SU-DHL-6 (cell line): ENCODE data around the gene CCDC136.

ENCODE experiments used
- H2AFZ ChIP-seq: fragments of 200-600 bp; sonication (generic); 2 replicates; pipeline ENCODE4 v1.6.1; 2014; ENCODE audit warnings: low read depth, mild to moderate bottlenecking, moderate library complexity, mixed read lengths, antibody characterized with exemption, low read length; ENCODE audit not compliant: severe bottlenecking
- H3F3A ChIP-seq: fragments of 200-600 bp; shearing (Covaris generic); 2 replicates; pipeline ENCODE4 v1.6.0; 2016; ENCODE audit warnings: antibody characterized with exemption, mild to moderate bottlenecking; ENCODE audit not compliant: insufficient read depth
- H3K27ac ChIP-seq: fragments of 200-600 bp; sonication (generic); 2 replicates; pipeline ENCODE4 v1.5.1; 2016; ENCODE audit warnings: low read depth, mild to moderate bottlenecking, low read length, moderate library complexity, mixed read lengths
- H3K27me3 ChIP-seq: fragments of 200-600 bp; sonication (generic), shearing (Covaris generic); 2 replicates; pipeline ENCODE4 v1.6.0; 2014; ENCODE audit warnings: mild to moderate bottlenecking, low read length
- H3K36me3 ChIP-seq: fragments of 200-600 bp; sonication (generic); 2 replicates; pipeline ENCODE4 v1.6.1; 2014; ENCODE audit warnings: mild to moderate bottlenecking, low read length, mixed read lengths
- H3K4me2 ChIP-seq: fragments of 300-600, 200-600 bp; shearing (Covaris generic), sonication (generic); 2 replicates; pipeline ENCODE4 v1.6.0; 2014; ENCODE audit warnings: low read length, low read depth, mild to moderate bottlenecking; ENCODE audit not compliant: poor library complexity, severe bottlenecking
- H3K4me3 ChIP-seq: fragments of 200-600 bp; sonication (generic); 2 replicates; pipeline ENCODE4 v1.5.1; 2014; ENCODE audit warnings: antibody characterized with exemption, low read length, mild to moderate bottlenecking, mixed read lengths; ENCODE audit not compliant: insufficient read depth, poor library complexity, severe bottlenecking
- H3K79me2 ChIP-seq: fragments of 200-600 bp; sonication (generic); 2 replicates; pipeline ENCODE4 v1.6.1; 2014; ENCODE audit warnings: mild to moderate bottlenecking, low read length, moderate library complexity; ENCODE audit not compliant: insufficient read depth
- H3K9ac ChIP-seq: fragments of 200-600 bp; sonication (generic); 2 replicates; pipeline ENCODE4 v1.7.0; 2014; ENCODE audit warnings: mild to moderate bottlenecking, low read length
- H3K9me2 ChIP-seq: fragments of 200-600 bp; sonication (generic); replicated peaks from 2 replicates; pipeline ENCODE4 v1.6.1; 2014; ENCODE audit warnings: low read length; ENCODE audit not compliant: insufficient read depth
- H3K9me3 ChIP-seq: fragments of 200-600 bp; sonication (generic); 2 replicates; pipeline ENCODE4 v1.6.1; 2014; ENCODE audit warnings: low read length, mixed read lengths; ENCODE audit not compliant: insufficient read depth
- H4K20me1 ChIP-seq: fragments of 200-600 bp; sonication (generic); 2 replicates; pipeline ENCODE4 v1.6.1; 2014; ENCODE audit warnings: low read depth, mild to moderate bottlenecking, antibody characterized with exemption, low read length, moderate library complexity, mixed read lengths
- CTCF ChIP-seq: fragments of 200-600 bp; sonication (generic); IDR thresholded peaks from one replicate; pipeline ENCODE4 v1.5.1; 2017; ENCODE audit warnings: antibody characterized with exemption, mild to moderate bottlenecking, low read length, moderate library complexity; ENCODE audit not compliant: insufficient read depth, poor library complexity, severe bottlenecking
- EZH2phosphoT487 ChIP-seq: fragments of 200-600 bp; sonication (generic), shearing (Covaris generic); conservative IDR thresholded peaks from 2 replicates; pipeline ENCODE4 v1.6.1; 2018; ENCODE audit warnings: mild to moderate bottlenecking, antibody characterized with exemption, low read length, moderate library complexity, mixed read lengths

Gene CCDC136

GRCh38 chr7:128774029-128774689 lies 17.6 kb upstream of the CCDC136 start:
- Histone ChIP-seq H3K27ac (no peak overlapping the region), H3K79me2 (no peaks in the 10 kb centered on the region), H2AFZ (no peak overlapping the region), H3K9me2 (no peaks in the 10 kb centered on the region), H3K4me2 (no peak overlapping the region), H3K9ac (no peak overlapping the region), H3K27me3 (no peaks in the 10 kb centered on the region), H3K4me3 (no peak overlapping the region), H3K9me3 (no peaks in the 10 kb centered on the region), H3K36me3 (peaks cover 14% of the 10 kb centered on the region), H3F3A (no peaks in the 10 kb centered on the region), H4K20me1 (no peaks in the 10 kb centered on the region)
- no peak for TF ChIP-seq EZH2phosphoT487
- TF ChIP-seq CTCF: no peak

GRCh38 chr7:128774921-128775320 lies 16.8 kb upstream of the CCDC136 start:
- H2AFZ ChIP-seq: no peak overlapping the region
- H3K79me2 ChIP-seq: no peaks in the 10 kb centered on the region
- H3F3A ChIP-seq: no peaks in the 10 kb centered on the region
- no peak overlapping the region for H3K27ac ChIP-seq
- TF ChIP-seq EZH2phosphoT487: no peak
- TF ChIP-seq CTCF: no peak
- no peaks in the 10 kb centered on the region for H4K20me1 ChIP-seq
- H3K27me3 ChIP-seq: no peaks in the 10 kb centered on the region
- H3K9me3 ChIP-seq: no peaks in the 10 kb centered on the region
- H3K36me3 ChIP-seq: peaks cover 7% of the 10 kb centered on the region
- H3K4me2 ChIP-seq: no peak overlapping the region
- H3K4me3 ChIP-seq: no peak overlapping the region
- no peaks in the 10 kb centered on the region for H3K9me2 ChIP-seq
- no peak overlapping the region for H3K9ac ChIP-seq

- Histone ChIP-seq H3K9me3 (no peaks in the 10 kb centered on the region), H3K4me3 (no peak within 1 kb of the TSS), H3K4me2 (no peak within 1 kb of the TSS), H3K36me3 (peaks cover 7% of the 10 kb centered on the region; the same call in 1 of the 2 replicates), H2AFZ (no peak within 1 kb of the TSS), H3F3A (no peaks in the 10 kb centered on the region), H3K9me2 (no peaks in the 10 kb centered on the region), H3K27me3 (no peaks in the 10 kb centered on the region), H3K27ac (no peak within 1 kb of the TSS), H3K9ac (no peak within 1 kb of the TSS), H3K79me2 (no peaks in the 10 kb centered on the region), H4K20me1 (no peaks in the 10 kb centered on the region)
- no peak for TF ChIP-seq CTCF
- TF ChIP-seq EZH2phosphoT487: no peak
Measured at GRCh38 chr7:128775744-128776474, 15.9 kb upstream of the CCDC136 start, which contains the start of gene OPN1SW. TSS of gene OPN1SW (minus strand) at chr7:128775794. CDS start at chr7:128775781, 13 bp downstream.
